Measurements from ENCODE around the gene SMURF2.
A peak's percentile ranks its signal among the peaks of the same experiment; 100 is the strongest.
"Not testable (repeated sequence)": the region's sequence is repeated elsewhere in the genome, so short reads cannot be mapped to it uniquely, and the experiment has no call there.

The SMURF2 gene

DNA sequence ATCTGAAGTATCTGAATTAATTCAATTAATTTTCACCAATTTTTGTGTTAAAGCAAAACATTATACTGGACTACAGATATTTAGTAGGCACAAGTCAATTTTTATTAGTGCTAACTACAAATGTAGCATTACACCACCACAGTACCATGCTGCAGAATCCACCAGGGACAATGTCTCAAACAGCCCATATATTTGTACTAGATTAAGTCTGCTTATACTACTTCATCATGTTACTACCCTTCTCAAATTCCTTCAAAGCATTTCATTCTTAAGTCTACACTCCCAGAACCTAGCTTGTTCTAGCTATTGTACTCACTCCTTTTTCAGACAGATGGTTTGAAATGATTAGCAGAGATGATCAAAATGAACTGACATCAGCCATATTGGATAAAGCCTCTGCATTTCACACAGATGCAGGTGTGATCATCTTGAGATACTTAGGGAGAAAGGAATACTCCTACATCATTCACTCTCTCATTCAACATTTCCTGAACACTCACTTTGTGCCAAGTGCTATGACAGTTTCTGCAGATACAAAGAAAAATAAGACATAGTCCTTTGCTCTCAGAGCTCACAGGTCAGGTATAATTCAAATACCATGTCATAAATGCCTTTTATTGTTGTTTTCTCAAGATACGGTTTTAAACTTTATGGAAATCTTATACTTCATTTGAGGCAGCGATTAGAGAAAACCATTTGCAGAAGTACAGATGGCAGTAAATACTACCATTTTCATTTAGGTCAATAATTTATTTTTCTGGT lies 47.7 kb downstream of the SMURF2 start:
- no peak for DNase-seq
- TF ChIP-seq, protein P1, sequence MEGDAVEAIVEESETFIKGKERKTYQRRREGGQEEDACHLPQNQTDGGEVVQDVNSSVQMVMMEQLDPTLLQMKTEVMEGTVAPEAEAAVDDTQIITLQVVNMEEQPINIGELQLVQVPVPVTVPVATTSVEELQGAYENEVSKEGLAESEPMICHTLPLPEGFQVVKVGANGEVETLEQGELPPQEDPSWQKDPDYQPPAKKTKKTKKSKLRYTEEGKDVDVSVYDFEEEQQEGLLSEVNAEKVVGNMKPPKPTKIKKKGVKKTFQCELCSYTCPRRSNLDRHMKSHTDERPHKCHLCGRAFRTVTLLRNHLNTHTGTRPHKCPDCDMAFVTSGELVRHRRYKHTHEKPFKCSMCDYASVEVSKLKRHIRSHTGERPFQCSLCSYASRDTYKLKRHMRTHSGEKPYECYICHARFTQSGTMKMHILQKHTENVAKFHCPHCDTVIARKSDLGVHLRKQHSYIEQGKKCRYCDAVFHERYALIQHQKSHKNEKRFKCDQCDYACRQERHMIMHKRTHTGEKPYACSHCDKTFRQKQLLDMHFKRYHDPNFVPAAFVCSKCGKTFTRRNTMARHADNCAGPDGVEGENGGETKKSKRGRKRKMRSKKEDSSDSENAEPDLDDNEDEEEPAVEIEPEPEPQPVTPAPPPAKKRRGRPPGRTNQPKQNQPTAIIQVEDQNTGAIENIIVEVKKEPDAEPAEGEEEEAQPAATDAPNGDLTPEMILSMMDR (IDR thresholded peaks at IDR 0.05; ENCODE audit: low read depth, low read length, missing control alignments): no peak
- H3K36me3 ChIP-seq (replicated peaks): peaks cover 7% of the 10 kb centered on the region
- no peaks in the 10 kb centered on the region for H3K27me3 ChIP-seq (replicated peaks)
- H3K27ac ChIP-seq: peak overlapping the region; percentile 22
- no peak overlapping the region for H3K4me3 ChIP-seq (ENCODE audit: low read depth, low read length)
- in situ Hi-C loops (cut with HindIII; ENCODE audit: low pct_ligation_motif_present, low sequenced_read_pairs): no loop called here

DNA sequence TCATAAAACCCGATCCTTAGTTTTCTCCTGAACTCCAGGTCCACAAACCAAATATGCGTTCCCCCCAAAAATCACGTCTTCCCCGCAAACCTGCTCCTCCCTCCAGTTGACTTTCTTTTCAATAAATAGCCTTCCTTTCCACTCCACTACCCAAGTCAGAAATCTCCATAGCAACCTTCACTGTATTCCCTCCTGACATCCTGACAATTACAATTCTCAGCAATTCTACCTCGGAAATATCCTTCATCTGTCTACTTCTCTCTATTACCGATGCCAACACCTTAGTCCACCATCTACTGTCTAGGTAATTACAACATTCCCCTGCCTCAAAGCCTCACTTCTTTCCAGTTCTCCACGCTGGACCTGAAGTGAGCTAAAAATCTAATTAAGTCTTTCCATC lies 50.7 kb downstream of the SMURF2 start:
- H3K27ac ChIP-seq: no peak overlapping the region
- H3K4me3 ChIP-seq (ENCODE audit: low read depth, low read length): no peak overlapping the region
- DNase-seq: no peak
- in situ Hi-C loops (cut with HindIII; ENCODE audit: low pct_ligation_motif_present, low sequenced_read_pairs): no loop called here
- TF ChIP-seq, protein P1 (IDR thresholded peaks at IDR 0.05; ENCODE audit: low read depth, low read length, missing control alignments): no peak
- no peaks in the 10 kb centered on the region for H3K27me3 ChIP-seq (replicated peaks)
- peaks cover 4% of the 10 kb centered on the region for H3K36me3 ChIP-seq (replicated peaks)

DNA sequence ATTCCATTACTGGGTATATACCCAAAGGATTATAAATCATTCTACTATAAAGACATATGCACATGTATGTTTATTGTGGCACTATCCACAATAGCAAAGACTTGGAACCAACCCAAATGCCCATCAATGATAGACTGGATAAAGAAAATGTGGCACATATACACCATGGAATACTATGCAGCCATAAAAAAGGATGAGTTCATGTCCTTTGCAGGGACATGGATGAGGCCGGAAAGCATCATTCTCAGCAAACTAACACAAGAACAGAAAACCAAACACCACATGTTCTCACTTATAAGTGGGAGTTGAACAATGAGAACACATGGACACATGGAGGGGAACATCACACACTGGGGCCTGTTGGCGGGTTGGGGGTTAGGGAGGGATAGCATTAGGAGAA lies 51.9 kb downstream of the SMURF2 start:
- in situ Hi-C loops (cut with HindIII; ENCODE audit: low pct_ligation_motif_present, low sequenced_read_pairs); H3K36me3 ChIP-seq (replicated peaks): not testable (repeated sequence)

DNA sequence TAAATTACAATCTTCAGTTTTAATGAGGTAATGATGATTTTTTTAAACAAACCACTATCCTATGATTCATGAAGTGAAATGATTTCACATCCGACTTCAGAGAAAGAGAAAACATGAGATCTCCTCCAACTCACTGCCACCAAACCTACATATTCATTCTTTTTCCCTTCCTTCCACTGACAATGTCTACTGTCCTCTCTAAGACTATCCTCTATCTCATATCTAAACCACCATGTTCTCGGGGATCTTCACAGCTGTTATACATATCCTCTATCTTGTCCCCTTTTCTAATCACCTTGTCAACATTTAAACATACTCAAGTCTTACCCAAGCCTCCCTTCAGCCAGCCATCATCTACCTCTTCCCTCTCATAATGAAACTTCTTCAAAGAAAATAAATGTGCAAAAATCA lies 53.5 kb downstream of the SMURF2 start:
- Histone ChIP-seq H3K27ac (peak overlapping the region; percentile 40), H3K36me3 (replicated peaks) (peaks cover 2% of the 10 kb centered on the region), H3K4me3 (ENCODE audit: low read depth, low read length) (no peak overlapping the region), H3K27me3 (replicated peaks) (no peaks in the 10 kb centered on the region)
- in situ Hi-C loops (cut with HindIII; ENCODE audit: low pct_ligation_motif_present, low sequenced_read_pairs): no loop called here
- TF ChIP-seq, protein P1 (IDR thresholded peaks at IDR 0.05; ENCODE audit: low read depth, low read length, missing control alignments): no peak
- no peak for DNase-seq

More for the DNA sequence above, 51.9 kb downstream of the SMURF2 start:
- not testable (repeated sequence) for H3K27me3 ChIP-seq (replicated peaks); DNase-seq; H3K4me3 ChIP-seq (ENCODE audit: low read depth, low read length); H3K27ac ChIP-seq

DNA sequence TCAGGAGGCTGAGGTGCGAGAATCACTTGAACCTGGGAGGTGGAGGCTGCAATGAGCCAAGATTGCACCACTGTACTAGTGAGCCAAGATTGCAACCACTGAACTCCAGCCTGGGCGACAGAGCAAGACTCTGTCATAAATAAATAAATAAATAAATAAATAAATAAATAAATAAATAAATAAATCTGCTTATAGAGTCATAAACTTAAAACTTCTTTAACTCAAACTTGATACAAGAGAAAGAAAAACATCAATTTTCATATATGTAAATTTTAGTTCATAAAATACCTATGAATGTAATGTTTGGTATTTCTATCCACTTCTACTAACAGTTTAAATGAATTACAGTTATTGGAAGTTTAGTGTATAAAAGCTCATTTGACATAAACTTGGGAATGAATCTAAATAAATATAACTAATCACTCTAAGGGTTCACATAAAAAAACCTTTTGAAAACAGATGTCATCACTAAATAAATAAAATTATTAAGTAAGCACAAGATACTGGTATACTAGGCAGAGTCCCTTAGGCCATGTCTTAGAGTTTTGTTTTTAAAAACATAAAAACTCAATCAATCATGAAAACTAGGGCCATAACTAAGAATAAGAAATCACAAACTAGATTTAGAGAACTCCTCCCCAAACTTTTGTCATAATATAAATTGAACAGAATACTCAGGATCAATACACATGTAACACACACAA lies 54.1 kb downstream of the SMURF2 start:
- no peaks in the 10 kb centered on the region for H3K27me3 ChIP-seq (replicated peaks)
- H3K36me3 ChIP-seq (replicated peaks): no peaks in the 10 kb centered on the region
- no peak overlapping the region for H3K4me3 ChIP-seq (ENCODE audit: low read depth, low read length)
- no peak overlapping the region for H3K27ac ChIP-seq
- TF ChIP-seq, protein P1 (IDR thresholded peaks at IDR 0.05; ENCODE audit: low read depth, low read length, missing control alignments): no peak
- in situ Hi-C loops (cut with HindIII; ENCODE audit: low pct_ligation_motif_present, low sequenced_read_pairs): no loop called here
- DNase-seq: no peak

DNA sequence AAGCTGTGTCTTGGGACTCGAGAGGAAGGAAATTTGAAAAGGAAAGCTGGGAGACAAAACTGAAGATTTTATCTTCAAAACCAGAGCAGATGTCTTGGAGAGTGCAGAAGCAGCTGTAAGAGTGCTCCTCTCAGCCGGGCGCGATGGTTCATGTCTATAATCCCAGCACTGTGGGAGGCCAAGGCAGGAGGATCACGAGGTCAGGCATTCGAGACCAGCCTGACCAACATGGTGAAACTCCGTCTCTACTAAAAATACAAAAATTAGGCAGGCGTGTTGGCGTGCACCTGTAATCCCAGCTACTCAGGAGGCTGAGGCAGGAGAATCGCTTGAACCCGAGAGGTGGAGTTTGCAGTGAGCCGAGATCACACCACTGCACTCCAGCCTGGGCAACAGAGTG lies 57.6 kb downstream of the SMURF2 start:
- in situ Hi-C loops (cut with HindIII; ENCODE audit: low pct_ligation_motif_present, low sequenced_read_pairs); H3K27ac ChIP-seq; H3K27me3 ChIP-seq (replicated peaks); DNase-seq; H3K4me3 ChIP-seq (ENCODE audit: low read depth, low read length); H3K36me3 ChIP-seq (replicated peaks): not testable (repeated sequence)
